Measurements from ENCODE around the gene SPINK5.

DNA sequence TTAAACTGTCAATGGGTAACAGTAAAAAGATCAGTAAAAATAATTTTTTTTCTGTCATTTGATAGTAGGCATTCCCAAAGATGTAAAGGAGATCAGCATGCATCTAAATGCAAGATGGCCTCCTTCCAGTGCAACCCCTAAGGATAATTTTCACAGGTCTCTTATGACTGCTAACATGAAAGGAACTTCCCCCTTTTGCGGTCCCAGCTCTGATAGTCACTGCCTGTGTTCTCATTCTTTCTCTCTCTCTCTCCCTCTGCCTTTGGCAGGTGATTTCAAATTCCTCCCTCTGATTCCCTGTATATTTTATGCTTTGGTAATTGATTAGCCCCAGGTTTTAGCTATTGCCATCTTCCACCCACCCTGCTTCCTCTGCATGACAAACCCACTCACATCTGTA is 113.4 kb downstream of the SPINK5 start:
- TF ChIP-seq POLR2A (IDR thresholded peaks at IDR 0.05) (no peak), POLR2AphosphoS5 (IDR thresholded peaks at IDR 0.05) (no peak)
- TF ChIP-seq, protein P1, sequence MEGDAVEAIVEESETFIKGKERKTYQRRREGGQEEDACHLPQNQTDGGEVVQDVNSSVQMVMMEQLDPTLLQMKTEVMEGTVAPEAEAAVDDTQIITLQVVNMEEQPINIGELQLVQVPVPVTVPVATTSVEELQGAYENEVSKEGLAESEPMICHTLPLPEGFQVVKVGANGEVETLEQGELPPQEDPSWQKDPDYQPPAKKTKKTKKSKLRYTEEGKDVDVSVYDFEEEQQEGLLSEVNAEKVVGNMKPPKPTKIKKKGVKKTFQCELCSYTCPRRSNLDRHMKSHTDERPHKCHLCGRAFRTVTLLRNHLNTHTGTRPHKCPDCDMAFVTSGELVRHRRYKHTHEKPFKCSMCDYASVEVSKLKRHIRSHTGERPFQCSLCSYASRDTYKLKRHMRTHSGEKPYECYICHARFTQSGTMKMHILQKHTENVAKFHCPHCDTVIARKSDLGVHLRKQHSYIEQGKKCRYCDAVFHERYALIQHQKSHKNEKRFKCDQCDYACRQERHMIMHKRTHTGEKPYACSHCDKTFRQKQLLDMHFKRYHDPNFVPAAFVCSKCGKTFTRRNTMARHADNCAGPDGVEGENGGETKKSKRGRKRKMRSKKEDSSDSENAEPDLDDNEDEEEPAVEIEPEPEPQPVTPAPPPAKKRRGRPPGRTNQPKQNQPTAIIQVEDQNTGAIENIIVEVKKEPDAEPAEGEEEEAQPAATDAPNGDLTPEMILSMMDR (IDR thresholded peaks at IDR 0.05 in 8 of 11, conservative IDR thresholded peaks at IDR 0.05 in 3 of 11): no peak

Measured in spleen (tissue), 7 donors.